ENCODE measurements around the gene SLC35G1.

DNA sequence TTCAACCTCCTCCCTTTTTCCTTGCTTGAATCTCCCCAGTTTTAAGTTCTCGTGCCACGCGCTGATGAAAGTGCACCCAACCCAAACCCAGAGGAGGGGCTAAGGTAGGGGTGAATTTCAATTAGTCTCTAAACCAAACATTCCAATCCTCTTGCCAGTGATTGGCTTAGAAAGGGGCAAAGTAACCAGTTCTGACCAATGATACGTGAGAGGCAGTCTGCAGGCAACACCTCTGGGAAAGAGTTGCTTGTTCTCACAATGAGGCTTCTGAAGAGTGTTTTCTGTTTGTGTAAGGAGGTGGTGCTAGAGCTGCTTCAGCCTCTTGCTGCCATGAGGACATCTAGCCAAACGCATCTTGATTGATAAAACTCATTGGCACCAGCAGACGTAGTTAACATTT is 21.8 kb downstream of the SLC35G1 start:
- no peak for TF ChIP-seq CTCF (IDR thresholded peaks at IDR 0.05)
- no peak for TF ChIP-seq POLR2A (IDR thresholded peaks at IDR 0.05)
